ENCODE results near the gene PIP5K1C.
"Not testable (repeated sequence)": the region's sequence is repeated elsewhere in the genome, so short reads cannot be mapped to it uniquely, and the experiment has no call there.

The PIP5K1C gene

GRCh38 chr19:3673506-3674439, 26.5 kb downstream of the PIP5K1C start:
- no peak for DNase-seq (ENCODE audit: low read depth in 2 of 2)

- DNase-seq (ENCODE audit: low read depth in 2 of 2) = no peak
Observed at GRCh38 chr19:3672993-3673392, 27.3 kb downstream of the PIP5K1C start.

- no peak for DNase-seq (ENCODE audit: low read depth in 2 of 2)
Observed at GRCh38 chr19:3672575-3672948, 27.7 kb downstream of the PIP5K1C start.

GRCh38 chr19:3671680-3672574, 28.3 kb downstream of the PIP5K1C start:
- DNase-seq (ENCODE audit: low read depth in 2 of 2) = peak in 1 of 2 donors; percentile 23

- DNase-seq (ENCODE audit: low read depth in 2 of 2) = peak in 1 of 2 donors; percentile 35
Observed at GRCh38 chr19:3670796-3671679, 29.2 kb downstream of the PIP5K1C start.

- no peak for DNase-seq (ENCODE audit: low read depth in 2 of 2)
Observed at GRCh38 chr19:3669947-3670795, 30.1 kb downstream of the PIP5K1C start.

GRCh38 chr19:3669082-3669946, 31.0 kb downstream of the PIP5K1C start:
- no peak for DNase-seq (ENCODE audit: low read depth in 2 of 2)

- DNase-seq (ENCODE audit: low read depth in 2 of 2) = no peak
Observed at GRCh38 chr19:3668331-3669081, 31.8 kb downstream of the PIP5K1C start.

GRCh38 chr19:3667766-3668165, 32.5 kb downstream of the PIP5K1C start:
- no peak for DNase-seq (ENCODE audit: low read depth in 2 of 2)

GRCh38 chr19:3667037-3667638, 33.1 kb downstream of the PIP5K1C start:
- DNase-seq (ENCODE audit: low read depth in 2 of 2) = no peak

- DNase-seq (ENCODE audit: low read depth in 2 of 2) = not testable (repeated sequence)
Observed at GRCh38 chr19:3666545-3666856, 33.8 kb downstream of the PIP5K1C start.

- DNase-seq (ENCODE audit: low read depth in 2 of 2) = peak; percentile 43 to 45
Observed at GRCh38 chr19:3665681-3666544, 34.4 kb downstream of the PIP5K1C start.

- no peak for DNase-seq (ENCODE audit: low read depth in 2 of 2)
Observed at GRCh38 chr19:3664879-3665642, 35.2 kb downstream of the PIP5K1C start.

GRCh38 chr19:3663838-3664237, 36.4 kb downstream of the PIP5K1C start:
- no peak for DNase-seq (ENCODE audit: low read depth in 2 of 2)

- no peak for DNase-seq (ENCODE audit: low read depth in 2 of 2)
Observed at GRCh38 chr19:3661284-3662238, 38.7 kb downstream of the PIP5K1C start.

Measured in stimulated activated CD8-positive, alpha-beta memory T cell treated with anti-CD3 and anti-CD28 coated beads, Interleukin-15, amount 100 ng/mL, for 4 hours (primary cell).